ENCODE measurements around the gene USH2A.

Gene USH2A

DNA sequence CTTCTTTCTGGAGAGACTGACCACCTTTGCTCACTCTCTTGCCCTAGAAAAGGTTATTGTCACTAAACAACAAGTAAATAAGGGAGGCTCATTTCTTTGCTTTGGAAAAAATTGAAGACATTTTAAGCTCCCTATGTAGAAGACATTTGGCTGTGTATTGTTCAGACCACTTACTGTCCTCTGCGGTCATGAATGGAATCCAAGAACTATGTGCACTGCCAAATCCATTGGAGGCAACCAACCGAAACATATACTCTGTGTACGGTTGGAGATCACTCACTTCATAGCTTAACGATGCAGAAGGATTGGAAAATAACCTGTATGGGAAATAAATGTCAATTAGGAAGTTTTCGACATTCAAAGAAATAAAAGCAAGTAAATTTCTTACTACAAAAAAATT is 523.3 kb downstream of the USH2A start:
- DNase-seq = no peak

- DNase-seq = no peak
These were observed 527.4 kb downstream of the USH2A start for GRCh38 chr1:215895893-215896292.

DNA sequence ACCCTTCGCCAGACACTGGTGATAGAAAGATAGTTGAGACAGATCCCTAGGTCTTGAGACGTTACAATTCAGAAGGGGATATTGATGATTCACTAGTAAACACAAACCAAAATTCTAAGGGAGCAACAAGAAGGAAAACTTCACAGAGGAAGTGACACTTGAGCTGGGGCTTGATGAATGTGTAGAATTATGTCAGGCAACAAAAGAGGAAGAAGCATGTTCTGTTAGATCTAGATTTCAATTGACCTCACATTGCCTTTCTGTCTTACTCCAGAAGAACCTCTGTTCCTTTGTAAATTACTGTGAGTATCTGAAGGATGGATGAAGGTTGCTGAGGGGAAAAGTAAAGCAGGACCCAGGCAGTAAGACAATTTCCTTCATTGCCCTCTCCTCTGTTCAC is 528.0 kb downstream of the USH2A start:
- no peak for DNase-seq

DNA sequence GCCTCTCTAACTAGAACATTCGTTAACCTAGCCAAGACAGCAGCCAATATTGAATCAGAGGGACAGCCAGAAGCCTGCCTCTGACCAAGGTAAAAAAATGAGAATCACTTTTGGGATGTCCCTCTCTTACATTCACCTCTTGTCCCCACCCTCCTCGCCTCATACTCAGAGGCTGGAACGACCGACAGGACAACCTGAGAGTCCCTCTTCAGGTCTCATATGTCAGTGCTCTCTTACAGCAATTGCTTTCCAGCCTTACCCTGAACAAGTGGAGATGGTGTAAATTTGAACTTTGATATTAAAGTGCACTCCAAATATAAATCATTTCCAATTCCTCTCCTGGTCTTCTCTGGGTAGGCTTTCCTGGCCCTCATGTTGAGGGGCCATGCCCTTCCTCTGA is 528.6 kb downstream of the USH2A start:
- DNase-seq = no peak

GRCh38 chr1:215891266-215892057 is 531.8 kb downstream of the USH2A start:
- DNase-seq = no peak

GRCh38 chr1:215890438-215890837 is 532.8 kb downstream of the USH2A start:
- DNase-seq = no peak

GRCh38 chr1:215889871-215890270 is 533.4 kb downstream of the USH2A start:
- no peak for DNase-seq

- DNase-seq = no peak
These were observed 535.1 kb downstream of the USH2A start for GRCh38 chr1:215888159-215888558.

DNA sequence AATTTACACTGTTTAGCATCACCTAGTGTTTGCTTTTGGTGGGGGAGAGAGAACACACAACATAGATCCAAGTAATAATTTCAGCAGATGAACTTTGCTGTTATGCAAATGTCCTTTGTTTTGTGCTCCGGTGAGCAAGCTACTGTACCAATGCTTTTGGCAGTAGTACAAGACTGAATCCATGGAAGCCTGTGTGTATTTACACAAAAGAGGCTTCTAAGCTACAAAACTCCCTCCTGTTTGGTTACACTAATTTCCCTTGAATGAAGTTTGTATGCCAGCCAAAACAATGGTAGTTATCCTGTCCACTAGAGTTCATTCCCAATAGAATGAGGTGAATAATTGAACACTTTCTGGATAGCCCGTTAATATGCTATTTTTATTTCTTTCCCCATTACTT is 535.6 kb downstream of the USH2A start:
- DNase-seq = no peak

DNA sequence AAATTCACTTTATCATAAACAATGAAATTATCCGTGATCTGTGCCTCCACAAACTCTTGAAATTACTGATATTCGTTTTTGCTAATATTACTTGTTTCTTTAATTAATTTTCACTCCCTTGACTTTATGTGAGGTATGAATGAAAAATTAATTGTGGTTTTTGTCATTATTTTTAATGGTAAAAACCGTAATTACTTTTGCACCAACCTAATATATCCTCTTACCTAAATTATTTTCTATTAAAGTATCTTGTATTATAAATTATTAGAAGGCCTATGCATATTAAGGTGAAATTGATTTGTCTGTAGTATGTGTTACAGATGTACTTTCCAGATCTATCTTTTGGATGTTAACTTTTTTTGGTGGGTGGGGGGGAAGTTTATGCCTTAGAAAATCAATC is 540.2 kb downstream of the USH2A start:
- no peak for DNase-seq

- DNase-seq = no peak
These were observed 544.4 kb downstream of the USH2A start for GRCh38 chr1:215878843-215879242.

- DNase-seq = no peak
These were observed 545.1 kb downstream of the USH2A start for GRCh38 chr1:215878128-215878527.

GRCh38 chr1:215877452-215877951 is 545.7 kb downstream of the USH2A start:
- DNase-seq = no peak

DNA sequence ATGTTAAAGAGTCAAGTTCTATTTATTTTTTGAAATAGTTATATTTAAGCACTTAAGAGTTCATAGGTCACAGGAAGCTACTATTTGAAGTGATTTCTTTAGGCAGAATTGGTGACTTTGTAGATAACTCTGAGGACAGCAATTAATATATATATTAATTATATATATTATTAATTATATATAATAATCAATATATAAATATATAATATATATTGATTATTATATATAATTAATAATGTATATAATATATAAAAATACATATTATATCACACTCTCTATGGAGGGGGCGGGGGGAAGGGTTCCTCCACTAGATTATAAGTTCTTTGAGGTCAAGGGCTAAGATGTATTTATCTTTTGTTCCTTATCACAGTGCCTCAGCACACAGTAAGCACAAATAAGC is 547.5 kb downstream of the USH2A start:
- no peak for DNase-seq

DNA sequence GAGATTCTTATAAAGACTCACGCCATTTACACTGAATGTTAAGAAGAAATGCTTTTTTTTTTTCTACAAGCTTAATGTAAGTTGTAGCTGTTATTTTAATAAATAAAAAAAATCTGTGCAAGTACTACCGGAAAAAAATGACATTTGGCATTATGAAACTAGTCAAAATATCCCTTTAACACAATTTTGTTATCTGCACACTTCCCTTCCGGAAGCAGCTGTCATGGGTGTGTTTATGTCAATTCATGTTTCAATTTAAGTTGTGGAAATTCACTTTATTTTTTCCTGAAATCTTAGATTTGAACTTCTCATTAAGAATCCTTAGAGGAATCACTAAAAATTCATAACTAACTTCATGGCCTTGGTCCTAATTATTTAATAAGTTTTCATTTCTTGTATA is 548.0 kb downstream of the USH2A start:
- no peak for DNase-seq

- no peak for DNase-seq
These were observed 550.6 kb downstream of the USH2A start for GRCh38 chr1:215872658-215873057.

DNA sequence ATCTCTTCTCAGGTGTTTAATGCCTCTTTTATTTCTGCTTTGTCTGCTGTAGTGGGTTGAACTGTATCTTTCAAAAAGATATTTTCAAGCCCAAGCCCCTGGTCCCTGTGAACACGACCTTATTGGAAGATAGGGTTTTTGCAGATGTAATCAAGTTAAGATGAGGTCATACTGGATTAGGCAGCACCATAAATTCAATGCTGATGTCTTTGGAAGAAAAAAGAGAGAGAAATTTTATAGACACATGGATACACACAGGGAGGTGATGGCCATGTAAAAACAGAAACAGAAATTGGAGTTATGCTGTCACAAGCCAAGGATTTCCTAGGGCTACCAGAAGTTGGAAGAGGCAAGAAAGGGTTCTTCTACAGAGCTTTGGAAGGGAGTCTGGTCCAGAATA is 554.7 kb downstream of the USH2A start:
- DNase-seq = no peak

DNA sequence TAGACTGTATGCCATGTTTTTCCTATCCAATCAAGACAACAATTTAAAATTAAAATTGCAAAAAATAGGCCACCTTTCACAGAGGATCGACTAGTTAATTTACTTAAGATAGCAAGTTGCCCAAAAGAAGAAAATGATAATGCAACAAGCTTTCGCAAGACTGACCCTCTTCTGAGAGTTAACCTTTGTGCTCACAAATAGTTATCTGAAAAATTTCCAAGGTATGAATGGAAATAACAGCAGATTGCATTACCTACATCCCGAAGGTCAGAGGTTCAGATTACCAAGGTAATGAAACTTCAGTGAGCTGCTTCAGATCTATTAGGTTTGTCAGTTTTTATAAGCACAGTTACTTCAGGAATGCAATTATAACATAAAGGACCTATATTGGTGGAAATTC is 558.2 kb downstream of the USH2A start:
- DNase-seq = no peak

- no peak for DNase-seq
These were observed 559.5 kb downstream of the USH2A start for GRCh38 chr1:215863796-215864195.

GRCh38 chr1:215860833-215861232 is 562.4 kb downstream of the USH2A start:
- no peak for DNase-seq

DNA sequence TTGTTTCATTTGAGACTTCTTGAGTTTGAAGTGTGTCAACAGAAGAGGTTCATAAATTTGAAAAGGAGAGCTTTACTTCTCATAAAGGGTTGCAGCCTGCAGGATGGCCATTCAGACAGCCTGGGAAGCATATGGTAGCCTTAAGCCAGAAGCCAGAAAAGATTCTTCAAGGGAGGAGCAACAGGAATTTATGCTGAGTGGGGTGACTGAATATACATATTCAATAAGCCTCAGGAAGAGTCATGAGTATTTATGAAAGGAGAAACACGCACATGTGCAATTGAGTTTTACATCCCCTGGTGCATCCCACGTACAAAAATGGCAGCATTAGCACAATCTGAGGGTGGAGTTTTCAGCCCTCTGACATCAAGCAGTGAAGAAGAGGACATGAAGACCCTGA is 565.9 kb downstream of the USH2A start:
- no peak for DNase-seq

- no peak for DNase-seq
These were observed 577.9 kb downstream of the USH2A start for GRCh38 chr1:215845234-215845891.

DNA sequence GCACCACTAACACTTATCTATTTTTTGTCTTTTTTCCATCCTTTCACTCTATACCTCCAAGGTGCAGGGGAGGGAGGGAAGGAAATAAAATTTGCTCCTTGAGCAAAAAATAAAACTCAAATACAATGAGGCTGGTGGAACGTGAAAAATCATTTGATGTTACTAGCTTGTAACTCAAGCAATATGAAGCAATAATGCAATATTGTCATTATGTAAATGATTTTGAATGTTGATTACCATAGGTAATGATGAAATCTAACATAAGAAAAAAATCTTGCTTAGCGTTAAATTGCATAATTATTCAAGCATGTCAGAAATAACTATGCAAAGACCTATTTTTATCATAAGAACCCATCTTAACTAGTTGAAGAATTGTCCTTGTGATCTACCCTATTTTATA is 578.5 kb downstream of the USH2A start:
- no peak for DNase-seq

- no peak for DNase-seq
These were observed 579.0 kb downstream of the USH2A start for GRCh38 chr1:215844266-215844665.

GRCh38 chr1:215842905-215843304 is 580.3 kb downstream of the USH2A start:
- no peak for DNase-seq

Measured in activated CD4-positive, alpha-beta T cell treated with anti-CD3 and anti-CD28 coated beads for 4 hours (primary cell).